Smooth muscle cell (in vitro differentiated cells): ENCODE measurements around the gene RMP24.
"Not testable (repeated sequence)": the region's sequence is repeated elsewhere in the genome, so short reads cannot be mapped to it uniquely, and the experiment has no call there.

Source experiments
- DNase-seq: peaks from one replicate; lab custom pipeline; 2025; ENCODE audit not compliant: unreplicated experiment; lab: John Stamatoyannopoulos, UW
- H2AFZ ChIP-seq: fragments of 200-600 bp; sonication (generic); 2 replicates; pipeline ENCODE4 v1.6.0; 2016; ENCODE audit warnings: antibody characterized with exemption, low read depth, mild to moderate bottlenecking
- H3F3A ChIP-seq: fragments of 200-600 bp; sonication (generic); 2 replicates; pipeline ENCODE4 v1.6.0; 2017; ENCODE audit warnings: antibody characterized with exemption, low read depth
- H3K27ac ChIP-seq: fragments of 200-600 bp; sonication (generic); 2 replicates; pipeline ENCODE4 v1.5.1; 2016; ENCODE audit warnings: low read depth, mild to moderate bottlenecking
- H3K27me3 ChIP-seq: fragments of 200-600 bp; sonication (generic); 2 replicates; pipeline ENCODE4 v1.6.1; 2016; ENCODE audit warnings: low read depth, mild to moderate bottlenecking
- H3K36me3 ChIP-seq: fragments of 200-600 bp; sonication (generic); 2 replicates; pipeline ENCODE4 v1.5.1; 2016; ENCODE audit warnings: low read depth
- H3K4me1 ChIP-seq: fragments of 200-600 bp; sonication (generic); 2 replicates; pipeline ENCODE4 v1.5.1; 2016; ENCODE audit warnings: low read depth
- H3K4me2 ChIP-seq: fragments of 200-600 bp; sonication (generic); 2 replicates; pipeline ENCODE4 v1.6.0; 2016; ENCODE audit warnings: mild to moderate bottlenecking
- H3K4me3 ChIP-seq: fragments of 200-600 bp; sonication (generic); 2 replicates; pipeline ENCODE4 v1.5.1; 2016; ENCODE audit warnings: mild to moderate bottlenecking
- H3K79me2 ChIP-seq: fragments of 200-600 bp; sonication (generic); 2 replicates; pipeline ENCODE4 v1.6.0; 2016; ENCODE audit warnings: low read depth, mild to moderate bottlenecking
- H3K9ac ChIP-seq: fragments of 200-600 bp; sonication (generic); 2 replicates; pipeline ENCODE4 v1.6.0; 2016; ENCODE audit warnings: low read depth
- H3K9me3 ChIP-seq: fragments of 200-600 bp; sonication (generic); replicated peaks from 2 replicates; pipeline ENCODE4 v1.5.1; 2016; ENCODE audit warnings: low read depth
- H4K20me1 ChIP-seq: fragments of 200-600 bp; sonication (generic); 2 replicates; pipeline ENCODE4 v1.6.0; 2016; ENCODE audit warnings: low read depth
- CTCF ChIP-seq: fragments of 200-600 bp; sonication (generic); IDR thresholded peaks from 2 replicates; pipeline ENCODE4 v1.5.1; 2017; ENCODE audit warnings: borderline replicate concordance, mild to moderate bottlenecking, antibody characterized with exemption; ENCODE audit not compliant: insufficient read depth, poor library complexity, severe bottlenecking
- WGBS: methylation state at CpG from one replicate; pipeline ENCODE4 v1.1.7; 2016; ENCODE audit warnings: low lambda C conversion rate; 5-methylcytosine and 5-hydroxymethylcytosine counted together

RMP24 gene

GRCh38 chr18:36015629-36016028 is 43.1 kb downstream of the RMP24 start:
- Histone ChIP-seq H3K9me3 (no peaks in the 10 kb centered on the region), H3F3A (no peaks in the 10 kb centered on the region), H2AFZ (no peak overlapping the region), H3K27ac (no peak overlapping the region), H3K4me3 (no peak overlapping the region), H4K20me1 (no peaks in the 10 kb centered on the region), H3K79me2 (no peaks in the 10 kb centered on the region), H3K36me3 (no peaks in the 10 kb centered on the region), H3K9ac (no peak overlapping the region), H3K4me2 (no peak overlapping the region), H3K4me1 (no peaks in the 10 kb centered on the region), H3K27me3 (no peaks in the 10 kb centered on the region)
- TF ChIP-seq CTCF: no peak
- no peak for DNase-seq
- WGBS: 97% methylated on average over 3 of the region's 3 CpGs

DNA sequence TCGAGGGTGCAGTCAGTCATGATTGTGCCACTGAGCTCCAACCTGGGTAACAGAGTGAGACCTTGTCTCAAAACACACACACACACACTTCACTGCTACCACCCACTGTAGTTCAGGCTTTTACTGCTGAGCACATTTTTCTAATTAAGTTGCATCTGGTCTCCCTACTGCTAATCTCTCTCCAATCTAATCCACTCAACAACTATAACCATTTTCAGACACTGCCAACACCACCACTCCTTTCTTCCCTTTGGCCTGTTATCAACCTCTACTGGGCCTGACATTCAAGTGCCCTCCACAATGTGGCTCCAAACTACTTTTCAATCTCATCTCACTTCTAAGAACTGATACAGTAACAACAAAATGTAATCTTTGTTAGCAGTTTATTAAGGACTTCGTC is 44.8 kb downstream of the RMP24 start:
- 77% methylated on average over 2 of the region's 2 CpGs for WGBS
- Histone ChIP-seq H2AFZ (no peak overlapping the region), H3K9ac (no peak overlapping the region), H3K4me1 (no peaks in the 10 kb centered on the region), H3K4me3 (no peak overlapping the region), H3F3A (no peaks in the 10 kb centered on the region), H3K79me2 (no peaks in the 10 kb centered on the region), H3K4me2 (no peak overlapping the region), H3K27me3 (no peaks in the 10 kb centered on the region), H3K27ac (no peak overlapping the region), H3K36me3 (no peaks in the 10 kb centered on the region), H4K20me1 (no peaks in the 10 kb centered on the region), H3K9me3 (no peaks in the 10 kb centered on the region)
- DNase-seq: no peak
- TF ChIP-seq CTCF: no peak

GRCh38 chr18:36020174-36020711 is 47.8 kb downstream of the RMP24 start:
- peaks cover 2% of the 10 kb centered on the region for H3K36me3 ChIP-seq
- no peaks in the 10 kb centered on the region for H3F3A ChIP-seq
- no peaks in the 10 kb centered on the region for H3K79me2 ChIP-seq
- no peaks in the 10 kb centered on the region for H3K27me3 ChIP-seq
- H3K9me3 ChIP-seq: no peaks in the 10 kb centered on the region
- no peak overlapping the region for H3K27ac ChIP-seq
- H2AFZ ChIP-seq: no peak overlapping the region
- H3K4me1 ChIP-seq: no peaks in the 10 kb centered on the region
- H3K4me3 ChIP-seq: no peak overlapping the region
- no peak overlapping the region for H3K4me2 ChIP-seq
- TF ChIP-seq CTCF: no peak
- no peak for DNase-seq
- WGBS: 84% methylated on average over 3 of the region's 3 CpGs
- no peak overlapping the region for H3K9ac ChIP-seq
- no peaks in the 10 kb centered on the region for H4K20me1 ChIP-seq

DNA sequence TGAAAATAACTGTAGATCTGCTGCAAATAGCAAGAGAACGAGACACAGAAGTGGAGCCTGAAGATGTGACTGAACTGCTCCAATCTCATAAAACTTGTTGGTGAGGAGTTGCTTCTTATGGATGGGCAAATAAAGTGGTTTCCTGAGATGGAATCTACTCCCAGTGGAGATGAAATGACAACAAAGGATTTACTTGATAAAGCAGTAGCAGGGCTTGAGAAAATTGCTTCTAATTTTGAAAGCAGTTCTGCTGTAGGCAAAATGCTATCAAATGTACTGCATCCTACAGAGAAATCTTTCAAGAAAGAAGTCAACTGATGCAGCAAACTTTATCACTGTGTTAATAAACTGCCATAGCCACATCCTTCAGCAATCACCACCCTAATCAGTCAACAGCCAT is 50.9 kb downstream of the RMP24 start:
- WGBS: 79% methylated on average over 1 of the region's 1 CpG
- H3K4me1 ChIP-seq: no peaks in the 10 kb centered on the region
- H2AFZ ChIP-seq: no peak overlapping the region
- no peaks in the 10 kb centered on the region for H4K20me1 ChIP-seq
- no peak for TF ChIP-seq CTCF
- no peak overlapping the region for H3K9ac ChIP-seq
- H3K27me3 ChIP-seq: no peaks in the 10 kb centered on the region
- H3K4me3 ChIP-seq: no peak overlapping the region
- H3K79me2 ChIP-seq: no peaks in the 10 kb centered on the region
- H3K36me3 ChIP-seq: peaks cover 16% of the 10 kb centered on the region
- H3F3A ChIP-seq: no peaks in the 10 kb centered on the region
- H3K27ac ChIP-seq: no peak overlapping the region
- no peak for DNase-seq
- no peak overlapping the region for H3K4me2 ChIP-seq
- no peaks in the 10 kb centered on the region for H3K9me3 ChIP-seq

DNA sequence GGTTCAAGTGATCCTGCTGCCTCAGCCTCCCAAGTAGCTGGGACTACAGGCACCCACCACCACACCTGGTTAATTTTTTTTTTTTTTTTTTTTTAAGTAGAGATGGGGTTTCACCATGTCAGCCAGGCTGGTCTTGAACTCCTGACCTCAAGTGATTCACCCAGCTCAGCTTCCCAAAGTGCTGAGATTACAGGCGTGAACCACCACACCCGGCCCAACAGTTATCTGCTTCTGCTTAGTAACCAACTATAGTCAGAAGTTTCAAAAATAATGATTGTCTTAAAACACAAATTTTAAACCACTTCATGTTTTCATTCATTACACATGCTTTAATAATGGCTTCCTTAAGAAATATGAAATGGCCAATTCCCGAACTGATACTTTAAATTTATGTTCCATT is 51.8 kb downstream of the RMP24 start:
- H3K9me3 ChIP-seq, H2AFZ ChIP-seq, H4K20me1 ChIP-seq, H3K79me2 ChIP-seq, H3K4me2 ChIP-seq, DNase-seq, H3F3A ChIP-seq, H3K27me3 ChIP-seq, H3K4me1 ChIP-seq, H3K27ac ChIP-seq, H3K4me3 ChIP-seq, H3K9ac ChIP-seq: not testable (repeated sequence)
- peaks cover 16% of the 10 kb centered on the region for H3K36me3 ChIP-seq
- 95% methylated on average over 3 of the region's 3 CpGs for WGBS
